HG03558 (cell line): Measurements from ENCODE around the gene CUBN.

Experiments used
- ATAC-seq: cut with Tn5 transposase; IDR thresholded peaks from one replicate; pipeline ENCODE4 v1.9.1; 2021; ENCODE audit warnings: moderate number of reproducible peaks; ENCODE audit not compliant: unreplicated experiment; ENCODE audit errors: extremely low read depth

CUBN gene

DNA sequence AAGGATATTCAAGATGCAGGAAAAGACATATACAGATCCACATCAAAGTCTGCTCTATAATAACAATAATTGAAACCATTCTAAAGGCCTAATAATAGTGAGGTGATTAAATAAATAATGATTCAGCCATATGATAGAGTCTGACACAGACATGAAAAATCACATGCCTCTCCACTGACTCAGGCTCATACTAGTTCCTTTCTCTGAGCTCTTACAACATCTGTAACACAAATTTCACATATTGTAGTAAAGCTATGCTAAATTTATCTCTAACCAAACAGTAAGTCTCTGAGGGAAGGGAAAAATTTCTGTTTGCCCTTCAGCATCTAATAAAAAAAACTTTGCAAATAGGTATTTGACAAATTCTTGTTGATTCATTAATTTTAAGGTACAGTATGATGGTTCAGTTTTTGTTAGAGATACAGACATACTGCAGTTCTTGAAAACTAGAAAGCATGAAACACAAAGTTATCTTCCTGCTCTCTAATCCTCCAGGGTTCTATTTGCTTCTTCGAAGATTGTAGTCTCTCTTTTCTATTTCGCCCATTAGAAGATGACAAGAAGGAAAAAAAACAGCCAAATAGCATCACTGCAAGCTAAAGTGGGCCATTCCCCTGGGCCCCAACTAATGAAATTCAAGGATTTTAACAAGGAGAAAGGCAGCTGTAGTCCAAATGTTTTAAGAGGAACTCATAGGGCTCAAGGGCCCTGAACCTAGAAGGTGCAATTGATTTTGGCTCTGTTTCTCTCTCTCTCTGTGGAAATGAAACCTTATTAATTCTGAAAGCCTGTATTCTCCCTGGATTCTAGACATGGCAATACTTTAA, 53.9 kb downstream of the CUBN start:
- ATAC-seq = no peak

- ATAC-seq = no peak
Measured at GRCh38 chr10:17074541-17074847, 55.1 kb downstream of the CUBN start.

GRCh38 chr10:17073725-17074540, 55.7 kb downstream of the CUBN start:
- no peak for ATAC-seq

DNA sequence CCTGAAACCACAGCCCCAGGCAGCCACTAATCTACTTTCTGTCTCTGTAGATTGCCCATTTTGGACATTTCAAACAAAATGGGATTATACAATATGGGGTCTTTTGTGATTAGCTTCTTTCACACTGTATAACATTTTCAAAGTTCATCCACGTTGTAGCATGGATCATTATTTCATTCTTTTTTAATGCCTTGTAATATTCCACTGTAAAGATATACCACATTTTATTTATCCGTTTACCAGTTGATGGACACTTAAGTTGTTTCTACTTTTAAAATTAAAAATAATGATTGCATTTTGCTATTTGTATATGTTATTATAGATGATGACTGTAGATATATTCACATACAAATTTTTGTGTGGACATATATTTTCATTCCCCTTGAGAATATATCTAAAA, 60.7 kb downstream of the CUBN start:
- no peak for ATAC-seq

DNA sequence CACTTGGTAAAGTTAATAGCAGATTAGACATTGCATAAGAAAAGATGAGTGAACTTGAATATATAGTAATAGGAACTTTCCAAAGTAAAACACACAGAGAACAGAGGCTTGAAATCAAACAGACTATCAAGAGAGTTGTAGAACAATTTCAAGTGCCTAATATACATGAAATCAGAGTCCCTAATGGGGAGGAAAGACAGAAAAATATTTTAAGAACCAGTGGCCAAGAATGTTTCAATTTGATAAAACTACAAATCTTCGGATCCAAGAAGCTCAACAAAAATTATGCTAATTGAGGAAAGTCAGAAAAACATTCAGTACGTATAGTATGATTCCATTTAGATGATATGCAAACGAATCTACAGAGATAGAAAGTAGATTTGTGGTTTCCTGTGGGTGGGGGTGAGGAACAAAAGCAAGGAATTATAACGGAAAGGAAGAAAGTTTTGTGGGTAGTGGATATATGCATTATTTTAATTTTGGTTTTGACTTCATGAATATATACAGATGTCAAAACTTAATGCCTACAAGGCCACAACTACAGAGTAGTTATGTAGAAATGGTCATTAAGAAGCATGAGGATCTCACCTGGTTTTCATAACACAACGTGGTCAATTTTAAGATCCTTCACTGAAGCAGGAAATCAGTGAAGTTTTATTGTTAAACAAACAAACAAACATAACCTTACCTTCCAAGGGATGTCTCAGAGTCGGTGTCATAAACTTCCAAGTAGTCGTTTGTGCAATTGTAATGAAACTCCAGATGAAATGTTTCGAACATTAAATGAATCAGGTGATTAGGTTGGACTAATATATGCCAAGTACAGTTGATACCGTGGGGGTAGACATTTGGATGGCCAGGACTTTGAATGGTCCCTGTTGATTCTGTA, 62.0 kb downstream of the CUBN start:
- ATAC-seq = no peak

DNA sequence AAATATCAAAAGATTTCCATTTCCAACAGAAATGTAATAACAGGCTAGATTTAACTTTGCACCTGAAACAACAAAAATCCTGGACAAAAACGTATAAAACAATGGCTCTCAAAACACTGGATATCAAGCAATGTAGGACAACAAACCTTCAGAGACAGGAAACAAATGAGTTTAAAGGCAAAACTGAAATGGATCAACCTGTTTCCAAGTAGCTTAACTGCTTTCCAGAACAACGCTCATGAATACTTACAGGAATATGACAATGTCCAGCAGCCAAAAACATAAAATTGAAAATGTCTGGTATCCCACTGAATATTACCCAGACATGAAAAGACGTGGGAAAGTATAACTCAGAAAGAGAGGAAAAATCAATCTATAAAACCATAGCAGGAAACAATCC, 62.8 kb downstream of the CUBN start:
- ATAC-seq = no peak

GRCh38 chr10:17066000-17066399, 63.6 kb downstream of the CUBN start:
- no peak for ATAC-seq

GRCh38 chr10:17065273-17065672, 64.3 kb downstream of the CUBN start:
- ATAC-seq = no peak

DNA sequence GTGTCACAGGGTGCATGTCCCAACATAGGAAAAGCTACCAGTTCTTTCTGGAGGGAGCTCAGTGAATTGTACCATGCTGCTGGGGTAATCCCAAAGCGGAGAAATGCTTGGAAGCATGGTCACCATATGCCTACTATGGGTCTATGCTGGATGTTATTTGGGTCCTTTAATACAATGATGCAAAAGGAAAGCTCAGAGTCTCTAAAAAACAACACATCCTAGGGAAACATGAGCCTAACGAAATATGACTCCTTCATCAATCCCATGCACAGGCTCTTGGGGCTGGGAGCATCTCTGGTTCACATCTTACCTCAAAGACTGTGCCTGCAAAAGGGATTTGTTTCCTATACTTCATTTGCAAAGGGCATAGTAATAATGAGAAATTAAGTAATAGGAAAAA, 65.2 kb downstream of the CUBN start:
- ATAC-seq = no peak

GRCh38 chr10:17062955-17063484, 66.6 kb downstream of the CUBN start:
- no peak for ATAC-seq

DNA sequence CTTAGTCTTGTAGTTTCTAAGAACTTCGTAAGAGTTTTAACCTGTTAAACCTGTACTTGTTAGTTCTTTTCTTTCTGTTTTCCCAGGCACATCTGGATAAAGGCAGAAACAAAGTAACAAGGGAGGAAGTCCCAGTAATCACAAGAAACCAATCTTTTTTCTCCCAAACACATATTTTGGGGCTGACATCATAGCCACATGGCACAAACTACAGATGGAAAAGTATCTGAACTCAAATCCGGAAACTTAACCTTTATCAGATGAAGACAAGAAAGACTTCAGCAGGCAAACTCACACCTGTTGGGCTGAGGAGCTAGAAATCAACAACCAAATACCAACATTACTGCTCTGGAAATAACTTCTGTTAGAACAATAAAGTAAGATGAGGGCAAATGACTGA, 67.1 kb downstream of the CUBN start:
- ATAC-seq = no peak

DNA sequence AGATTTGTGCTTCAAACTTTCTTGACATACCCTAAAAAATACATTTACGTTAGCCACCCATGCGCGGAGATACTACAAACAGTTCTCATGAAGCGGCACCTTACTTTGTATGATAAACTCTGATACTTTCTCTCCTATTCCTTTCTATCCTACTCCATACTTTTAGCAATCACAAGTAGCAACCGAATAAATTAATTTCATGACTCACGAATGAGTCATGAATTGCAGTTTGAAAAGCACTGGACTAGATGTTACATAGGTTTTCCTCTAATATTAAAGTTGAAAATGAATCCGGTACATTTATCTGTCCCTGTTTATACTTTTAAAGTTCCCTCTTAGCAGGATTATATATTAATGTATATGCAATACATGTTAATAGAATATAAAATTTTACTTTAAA, 67.6 kb downstream of the CUBN start:
- ATAC-seq = no peak

- ATAC-seq = no peak
Measured at GRCh38 chr10:17061418-17061817, 68.2 kb downstream of the CUBN start.

GRCh38 chr10:17060289-17060688, 69.3 kb downstream of the CUBN start:
- no peak for ATAC-seq

GRCh38 chr10:17059197-17059688, 70.4 kb downstream of the CUBN start:
- no peak for ATAC-seq

- no peak for ATAC-seq
Measured at GRCh38 chr10:17058093-17058492, 71.5 kb downstream of the CUBN start.

- ATAC-seq = no peak
Measured at GRCh38 chr10:17056781-17057428, 72.7 kb downstream of the CUBN start.

DNA sequence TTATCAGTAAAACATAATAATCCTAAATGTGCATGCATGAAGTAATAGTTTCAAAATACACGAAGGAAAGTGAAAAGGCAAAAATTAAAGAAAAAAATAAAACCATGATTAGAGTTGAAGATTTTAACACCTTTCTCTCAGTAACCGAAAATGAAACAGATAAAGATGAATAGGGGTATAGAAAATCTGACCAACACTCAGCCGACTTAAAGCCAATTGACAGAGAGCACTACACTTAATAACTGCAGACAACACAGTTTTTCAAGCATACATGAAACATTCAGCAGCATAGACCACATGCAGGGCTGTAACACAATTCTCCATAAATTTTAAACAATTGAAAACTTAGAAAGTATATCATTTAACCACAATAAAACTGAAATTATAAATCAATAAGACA, 76.1 kb downstream of the CUBN start:
- no peak for ATAC-seq

DNA sequence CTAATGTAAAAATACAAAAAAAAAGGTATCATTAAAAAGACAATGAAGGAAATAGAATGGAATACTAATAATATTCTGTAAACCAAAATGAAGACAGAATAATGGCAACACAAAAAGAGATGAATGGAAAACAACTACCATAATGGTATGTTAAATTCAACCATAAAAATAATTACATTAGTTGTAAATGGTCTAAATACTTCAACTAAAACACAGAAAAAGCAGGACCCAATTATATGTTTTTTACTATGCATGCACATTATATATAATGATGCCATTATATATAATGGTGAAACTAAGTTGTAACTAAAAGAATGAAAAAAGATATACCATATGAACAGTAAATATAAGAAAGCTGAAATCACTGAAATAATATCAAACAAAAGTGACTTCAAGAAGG, 76.5 kb downstream of the CUBN start:
- no peak for ATAC-seq

- no peak for ATAC-seq
Measured at GRCh38 chr10:17051851-17052250, 77.8 kb downstream of the CUBN start.
